Activated effector memory CD4-positive, alpha-beta T cell treated with Interleukin-2 at 50 U/mL for 16 hours (primary cell): ENCODE results near the gene TCEAL8.

Experiments used
- DNase-seq: peaks from one replicate; pipeline ENCODE4 v3.0.0-alpha.2; 2020

TCEAL8 gene

DNA sequence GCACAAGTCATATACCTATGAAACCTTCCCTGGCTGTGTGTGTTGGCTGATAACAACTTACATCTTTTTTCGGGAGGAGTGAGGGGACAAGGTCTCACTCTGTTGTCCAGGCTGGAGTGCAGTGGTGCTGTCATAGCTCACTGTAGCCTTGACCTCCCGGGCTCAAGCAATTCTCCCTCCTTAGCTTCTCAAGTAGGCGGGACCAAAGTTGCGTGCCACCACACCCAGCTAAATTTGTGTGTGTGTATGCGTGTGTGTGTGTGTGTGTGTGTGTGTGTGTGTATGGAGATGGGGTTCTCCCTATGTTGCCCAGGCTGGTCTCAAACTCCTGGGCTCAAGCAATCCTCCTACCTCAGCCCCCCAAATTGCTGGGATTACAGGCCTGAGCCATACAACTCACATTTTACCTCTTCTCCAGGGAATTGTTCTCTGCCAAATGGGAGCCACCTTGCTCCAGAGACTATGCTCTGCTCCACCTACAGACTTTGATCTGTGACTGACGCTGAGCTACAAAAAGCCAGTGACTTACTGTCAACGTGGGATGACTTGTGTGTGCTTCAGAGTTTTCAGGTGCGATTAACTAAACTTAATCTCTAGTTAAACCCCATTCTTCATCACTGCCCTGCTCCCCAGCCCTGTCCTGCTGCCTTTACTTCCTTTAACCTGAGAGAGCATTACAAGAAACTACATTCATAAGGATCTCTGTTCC lies 42.1 kb downstream of the TCEAL8 start:
- DNase-seq, result no peak

DNA sequence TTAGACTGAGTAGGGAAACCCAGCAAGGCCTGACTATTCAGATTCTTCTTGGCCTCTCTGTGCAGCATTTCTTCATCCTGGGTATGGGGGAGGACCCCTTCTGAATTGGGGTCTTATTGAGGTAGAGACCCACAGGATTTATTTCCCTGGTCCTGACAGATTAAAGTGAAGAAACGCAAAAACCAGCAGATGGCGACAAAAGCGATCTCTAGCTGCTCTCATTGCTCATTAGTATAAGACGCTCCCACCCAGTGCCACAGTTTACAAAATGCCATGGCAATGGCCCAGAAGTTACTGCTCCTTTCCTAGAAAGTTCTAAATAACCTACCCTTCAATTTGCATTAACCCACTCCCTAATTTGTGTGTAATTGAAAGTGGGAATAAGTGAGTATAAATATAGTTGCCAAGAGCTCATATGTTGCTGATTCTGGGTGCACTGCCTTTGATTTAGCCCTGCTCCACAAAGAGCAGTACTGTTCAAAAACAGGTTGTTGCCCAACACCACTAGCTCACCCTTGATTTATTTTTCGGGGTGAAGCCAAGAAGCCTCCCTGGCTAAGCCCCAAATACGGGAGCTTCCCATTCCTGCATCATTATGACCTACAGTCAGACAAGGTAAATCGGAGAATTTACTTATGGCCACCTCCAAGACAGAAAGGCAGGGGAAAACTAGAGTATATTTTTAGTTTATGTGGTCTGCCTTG lies 43.8 kb downstream of the TCEAL8 start:
- peak; percentile 13 for DNase-seq

DNA sequence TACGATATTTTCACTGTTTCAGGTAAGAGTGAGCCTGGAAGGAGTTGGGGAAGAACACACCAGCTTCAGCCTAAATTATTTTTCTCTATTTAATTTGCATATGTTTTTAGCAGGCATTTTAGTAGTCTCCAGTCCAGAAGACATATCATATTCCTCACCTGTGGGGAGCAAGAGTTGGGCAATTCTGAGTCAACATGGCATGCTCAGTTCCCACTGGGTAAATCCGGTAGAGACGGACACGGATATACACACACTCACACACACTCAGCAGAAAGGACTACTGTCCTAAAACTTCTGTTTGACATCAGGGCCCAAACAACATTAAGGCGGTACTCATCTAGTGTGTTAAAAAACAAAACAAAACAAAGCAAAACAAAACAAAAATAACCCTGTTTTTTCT lies 44.9 kb downstream of the TCEAL8 start:
- DNase-seq, result no peak
